GM12873 (cell line): Measurements from ENCODE around the gene ANKRD13D.
A peak's percentile ranks its signal among the peaks of the same experiment; 100 is the strongest.

ENCODE experiments used
- TF ChIP-seq, protein P1 (sequence below): IDR thresholded peaks from 2 replicates; pipeline ENCODE4 v1.5.1; 2012; ENCODE audit warnings: low read depth, mild to moderate bottlenecking, moderate library complexity, low read length, control low read depth; ENCODE audit not compliant: insufficient read depth; ENCODE audit errors: missing control alignments

The ANKRD13D gene

DNA sequence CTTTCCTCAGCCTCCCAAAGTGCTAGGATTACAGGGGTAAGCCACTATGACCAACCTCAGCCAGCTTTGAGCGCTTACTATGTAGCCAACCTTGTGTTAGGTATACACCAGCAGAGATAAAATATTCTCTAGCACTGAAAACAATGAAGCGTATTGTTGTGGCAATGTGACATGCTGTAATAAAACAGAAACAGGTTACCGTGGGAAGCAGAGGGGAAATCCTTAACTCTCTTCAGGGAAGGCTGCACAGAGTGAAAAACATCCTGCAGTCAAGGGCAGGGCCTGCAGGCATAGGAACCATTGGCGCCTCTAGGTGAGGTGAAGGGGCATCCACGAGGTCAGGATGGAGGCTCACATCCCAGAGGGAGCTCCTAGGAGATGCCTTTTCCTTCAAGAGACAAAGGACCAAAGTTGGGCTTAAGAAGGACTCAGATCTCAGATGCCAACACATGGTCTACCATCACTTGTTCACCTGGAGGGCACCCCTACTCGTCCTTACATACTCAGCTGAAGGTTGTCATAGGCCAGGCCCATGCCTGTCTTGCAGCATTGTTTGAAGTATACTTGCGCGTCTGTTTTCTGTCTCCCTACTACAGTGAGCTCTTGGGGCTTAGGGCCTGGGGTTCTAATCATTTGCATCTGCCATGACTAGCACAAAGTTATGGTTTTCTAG, 56.3 kb downstream of the ANKRD13D start:
- TF ChIP-seq, protein P1, sequence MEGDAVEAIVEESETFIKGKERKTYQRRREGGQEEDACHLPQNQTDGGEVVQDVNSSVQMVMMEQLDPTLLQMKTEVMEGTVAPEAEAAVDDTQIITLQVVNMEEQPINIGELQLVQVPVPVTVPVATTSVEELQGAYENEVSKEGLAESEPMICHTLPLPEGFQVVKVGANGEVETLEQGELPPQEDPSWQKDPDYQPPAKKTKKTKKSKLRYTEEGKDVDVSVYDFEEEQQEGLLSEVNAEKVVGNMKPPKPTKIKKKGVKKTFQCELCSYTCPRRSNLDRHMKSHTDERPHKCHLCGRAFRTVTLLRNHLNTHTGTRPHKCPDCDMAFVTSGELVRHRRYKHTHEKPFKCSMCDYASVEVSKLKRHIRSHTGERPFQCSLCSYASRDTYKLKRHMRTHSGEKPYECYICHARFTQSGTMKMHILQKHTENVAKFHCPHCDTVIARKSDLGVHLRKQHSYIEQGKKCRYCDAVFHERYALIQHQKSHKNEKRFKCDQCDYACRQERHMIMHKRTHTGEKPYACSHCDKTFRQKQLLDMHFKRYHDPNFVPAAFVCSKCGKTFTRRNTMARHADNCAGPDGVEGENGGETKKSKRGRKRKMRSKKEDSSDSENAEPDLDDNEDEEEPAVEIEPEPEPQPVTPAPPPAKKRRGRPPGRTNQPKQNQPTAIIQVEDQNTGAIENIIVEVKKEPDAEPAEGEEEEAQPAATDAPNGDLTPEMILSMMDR = no peak

GRCh38 chr11:67345920-67346819, 57.1 kb downstream of the ANKRD13D start:
- TF ChIP-seq, protein P1 = peak; percentile 95

- TF ChIP-seq, protein P1 = no peak
These were observed 59.1 kb downstream of the ANKRD13D start for GRCh38 chr11:67347964-67348749.

DNA sequence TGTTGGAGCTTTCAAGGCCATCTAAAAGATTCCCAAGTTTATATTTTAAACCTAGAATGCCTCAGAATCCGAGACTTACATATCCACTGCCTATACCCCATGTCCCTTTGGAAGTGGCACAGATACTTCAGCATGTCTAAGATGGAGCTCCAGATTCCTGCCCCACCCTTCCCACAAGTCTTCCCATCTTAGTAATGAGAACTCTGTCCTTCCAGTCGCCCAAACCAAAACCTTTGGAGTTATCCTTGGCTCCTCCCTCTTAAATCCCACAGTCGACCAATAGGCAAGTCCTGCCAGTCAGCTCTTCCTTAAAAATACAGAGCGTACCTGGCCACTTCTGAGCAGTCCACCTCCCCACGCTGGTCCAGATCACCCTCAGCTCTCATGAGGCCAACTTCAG, 59.9 kb downstream of the ANKRD13D start:
- TF ChIP-seq, protein P1 = no peak

GRCh38 chr11:67349457-67349856, 60.4 kb downstream of the ANKRD13D start:
- TF ChIP-seq, protein P1 = no peak

- TF ChIP-seq, protein P1 = no peak
These were observed 60.9 kb downstream of the ANKRD13D start for GRCh38 chr11:67349928-67350465.
